LNCaP clone FGC (cell line): Measurements from ENCODE around the gene PRKG1.
"Not testable (repeated sequence)": the region's sequence is repeated elsewhere in the genome, so short reads cannot be mapped to it uniquely, and the experiment has no call there.

Experiments used
- DNase-seq: peaks from one replicate; pipeline ENCODE4 v3.0.0-alpha.2; 2011; ENCODE audit warnings: low read depth
- H3K4me3 ChIP-seq: 2 replicates; pipeline ENCODE4 v1.5.1; 2011; ENCODE audit warnings: mild to moderate bottlenecking, low read depth, low read length, control low read depth
- TF ChIP-seq, protein P1 (sequence below): IDR thresholded peaks from 2 replicates; pipeline ENCODE4 v1.5.1; 2012; ENCODE audit warnings: mild to moderate bottlenecking; ENCODE audit not compliant: control insufficient read depth, insufficient read depth; ENCODE audit errors: extremely low read depth

The PRKG1 gene

DNA sequence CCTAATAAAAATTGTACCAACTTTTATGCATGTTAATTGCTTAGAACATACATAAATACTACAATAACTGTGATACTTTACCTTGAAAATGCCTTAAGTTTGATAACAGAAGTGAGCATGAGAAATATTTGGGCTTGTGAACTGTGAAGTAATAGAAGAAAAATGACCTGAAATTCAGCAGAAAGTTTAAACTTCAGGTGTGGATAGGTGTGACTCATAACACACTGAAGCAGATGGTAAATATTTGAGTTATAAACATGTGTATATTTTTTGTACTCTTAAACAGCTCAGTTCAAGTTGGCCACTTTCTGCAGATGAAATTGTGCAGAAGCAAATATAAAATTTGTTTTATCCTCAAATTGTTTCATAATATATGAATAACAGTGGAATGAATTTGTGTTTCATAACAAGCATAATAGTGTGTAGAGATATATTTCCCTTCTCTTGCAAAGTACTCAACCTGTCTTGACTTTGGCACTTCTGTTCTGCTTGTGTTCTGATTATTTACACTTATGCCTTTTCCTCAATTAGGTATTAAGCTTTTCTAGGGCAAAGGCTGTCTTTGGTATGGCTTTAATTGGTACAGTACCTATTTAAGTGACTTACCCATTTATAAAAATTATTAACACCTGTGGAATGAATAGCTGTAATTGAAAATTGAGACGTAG, 122.4 kb downstream of the PRKG1 start:
- TF ChIP-seq, protein P1, sequence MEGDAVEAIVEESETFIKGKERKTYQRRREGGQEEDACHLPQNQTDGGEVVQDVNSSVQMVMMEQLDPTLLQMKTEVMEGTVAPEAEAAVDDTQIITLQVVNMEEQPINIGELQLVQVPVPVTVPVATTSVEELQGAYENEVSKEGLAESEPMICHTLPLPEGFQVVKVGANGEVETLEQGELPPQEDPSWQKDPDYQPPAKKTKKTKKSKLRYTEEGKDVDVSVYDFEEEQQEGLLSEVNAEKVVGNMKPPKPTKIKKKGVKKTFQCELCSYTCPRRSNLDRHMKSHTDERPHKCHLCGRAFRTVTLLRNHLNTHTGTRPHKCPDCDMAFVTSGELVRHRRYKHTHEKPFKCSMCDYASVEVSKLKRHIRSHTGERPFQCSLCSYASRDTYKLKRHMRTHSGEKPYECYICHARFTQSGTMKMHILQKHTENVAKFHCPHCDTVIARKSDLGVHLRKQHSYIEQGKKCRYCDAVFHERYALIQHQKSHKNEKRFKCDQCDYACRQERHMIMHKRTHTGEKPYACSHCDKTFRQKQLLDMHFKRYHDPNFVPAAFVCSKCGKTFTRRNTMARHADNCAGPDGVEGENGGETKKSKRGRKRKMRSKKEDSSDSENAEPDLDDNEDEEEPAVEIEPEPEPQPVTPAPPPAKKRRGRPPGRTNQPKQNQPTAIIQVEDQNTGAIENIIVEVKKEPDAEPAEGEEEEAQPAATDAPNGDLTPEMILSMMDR, result no peak
- no peak overlapping the region for H3K4me3 ChIP-seq
- no peak for DNase-seq

DNA sequence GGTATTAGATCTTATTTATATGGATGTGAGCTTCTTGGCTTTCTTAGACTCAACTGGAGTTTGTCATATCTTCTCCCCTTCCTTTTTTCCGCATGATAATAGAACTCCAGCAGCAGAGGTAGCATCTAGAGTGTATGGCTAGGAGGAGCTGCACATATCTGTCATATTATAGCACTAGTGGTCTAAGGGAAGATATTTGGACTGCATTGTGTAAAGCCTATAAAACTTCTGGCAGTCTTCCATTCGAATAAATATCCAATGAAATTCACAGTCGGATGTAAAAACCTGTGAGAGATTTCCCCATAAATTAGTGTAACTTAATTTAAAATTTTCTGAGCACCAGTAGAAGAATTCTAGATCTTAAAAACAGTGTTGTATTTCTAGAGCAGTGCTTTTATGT, 123.9 kb downstream of the PRKG1 start:
- TF ChIP-seq, protein P1, result no peak
- no peak overlapping the region for H3K4me3 ChIP-seq
- peak; percentile 37 for DNase-seq

DNA sequence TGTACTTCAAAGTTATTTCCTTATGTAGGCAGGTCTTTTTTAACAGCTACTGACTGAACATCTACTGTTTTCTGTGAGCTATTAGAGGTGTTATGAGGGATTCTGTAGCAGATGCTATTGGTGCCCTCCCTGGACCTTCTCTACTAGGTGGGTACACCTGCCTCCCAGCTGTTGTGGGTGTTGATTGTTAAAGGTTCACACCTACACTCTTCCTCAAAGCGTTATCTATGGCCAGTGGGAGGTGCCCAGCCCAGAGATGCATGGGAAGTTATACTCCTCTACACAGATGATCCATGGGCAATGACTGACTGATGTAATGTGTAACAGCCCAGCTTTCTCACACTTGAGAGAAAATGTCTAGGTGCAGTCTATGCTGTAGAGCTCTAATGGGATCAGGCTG, 127.7 kb downstream of the PRKG1 start:
- TF ChIP-seq, protein P1, result no peak
- no peak overlapping the region for H3K4me3 ChIP-seq
- DNase-seq, result no peak

DNA sequence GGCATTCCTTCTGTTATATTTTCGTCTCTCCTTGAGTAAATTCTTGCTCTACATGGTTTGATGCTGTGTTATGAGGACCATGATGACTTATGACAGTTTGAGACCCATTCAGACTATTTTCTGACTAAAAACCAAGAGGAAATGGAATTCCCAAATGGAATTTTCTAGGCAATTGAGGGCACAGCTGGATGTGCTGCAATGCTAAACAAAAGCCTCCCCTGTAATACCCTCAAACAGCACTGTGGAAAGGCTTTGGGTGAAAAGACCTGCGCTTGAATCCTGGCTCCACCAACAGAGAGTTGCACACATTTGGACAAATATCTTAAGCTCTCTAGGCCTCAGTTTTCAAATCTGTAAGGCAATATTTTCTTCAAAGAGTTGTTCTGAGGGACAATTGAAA, 129.1 kb downstream of the PRKG1 start:
- TF ChIP-seq, protein P1, result no peak
- DNase-seq, result no peak
- no peak overlapping the region for H3K4me3 ChIP-seq

DNA sequence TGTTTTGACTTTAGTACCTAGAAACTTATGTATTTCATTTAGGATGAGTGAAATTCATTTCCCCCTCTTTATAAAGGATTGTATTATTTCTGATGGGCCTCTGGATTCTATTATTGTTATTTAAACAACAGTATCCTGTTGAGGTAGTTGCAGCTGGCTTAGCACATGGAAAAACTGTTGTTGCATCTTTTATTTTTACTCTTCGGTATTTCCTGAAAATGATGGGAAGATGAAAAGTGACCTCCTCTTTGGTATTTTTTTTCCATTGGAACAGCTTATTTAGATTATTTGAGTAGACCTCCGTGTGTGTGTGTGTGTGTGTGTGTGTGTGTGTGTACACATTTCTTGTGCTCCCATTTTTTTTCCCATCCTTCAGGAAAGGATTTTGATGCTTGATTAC, 129.8 kb downstream of the PRKG1 start:
- no peak overlapping the region for H3K4me3 ChIP-seq
- DNase-seq, result no peak
- TF ChIP-seq, protein P1, result no peak

DNA sequence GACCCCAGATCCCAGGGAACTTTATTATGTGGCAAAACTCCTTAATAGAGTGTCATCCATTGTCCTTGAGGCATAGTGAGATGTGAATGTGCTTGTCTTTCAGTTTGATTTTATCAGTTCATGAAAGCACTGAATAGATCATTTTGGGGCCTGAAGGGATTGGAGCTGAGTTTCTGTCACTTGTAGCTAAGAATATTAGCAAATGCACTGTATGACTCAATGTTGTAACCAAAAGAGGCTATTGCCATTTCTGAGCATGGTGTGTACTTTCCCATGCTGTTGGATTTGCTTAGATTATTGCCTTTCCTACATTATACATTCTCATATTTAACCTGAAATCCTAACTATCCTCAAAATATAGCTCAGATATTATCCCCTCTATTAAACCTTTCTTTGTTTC, 130.4 kb downstream of the PRKG1 start:
- TF ChIP-seq, protein P1, result no peak
- no peak overlapping the region for H3K4me3 ChIP-seq
- no peak for DNase-seq

DNA sequence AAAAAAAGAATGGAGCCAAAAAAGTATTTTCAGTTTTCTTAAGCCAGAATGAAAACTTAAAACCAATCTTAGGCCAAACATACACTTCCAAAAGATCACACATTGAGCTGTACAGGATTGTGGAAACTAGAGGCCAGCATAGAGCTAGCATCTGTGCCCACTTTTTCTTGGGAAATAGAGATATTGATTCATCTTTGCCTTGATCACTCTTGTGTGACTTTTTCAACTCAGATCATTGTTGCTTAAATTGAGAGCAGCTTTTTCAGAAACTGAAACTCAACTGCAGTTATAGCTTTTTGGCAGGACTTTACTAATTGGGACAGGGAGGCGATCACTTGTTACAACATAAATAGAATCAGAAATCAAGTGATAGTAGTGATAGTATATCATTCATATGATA, 132.2 kb downstream of the PRKG1 start:
- DNase-seq, result no peak

DNA sequence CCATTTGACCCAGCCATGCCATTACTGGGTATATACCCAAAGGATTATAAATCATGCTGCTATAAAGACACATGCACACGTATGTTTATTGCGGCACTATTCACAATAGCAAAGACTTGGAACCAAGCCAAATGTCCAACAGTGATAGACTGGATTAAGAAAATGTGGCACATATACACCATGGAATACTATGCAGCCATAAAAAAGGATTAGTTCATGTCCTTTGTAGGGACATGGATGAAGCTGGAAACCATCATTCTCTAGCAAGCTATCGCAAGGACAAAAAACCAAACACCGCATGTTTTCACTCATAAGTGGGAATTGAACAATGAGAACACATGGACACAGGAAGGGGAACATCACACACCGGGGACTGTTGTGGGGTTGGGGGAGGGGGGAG, 138.7 kb downstream of the PRKG1 start:
- not testable (repeated sequence) for DNase-seq, H3K4me3 ChIP-seq

More for the DNA sequence above, 132.2 kb downstream of the PRKG1 start:
- TF ChIP-seq, protein P1, result no peak
- no peak overlapping the region for H3K4me3 ChIP-seq
